ENCODE results near the gene NDUFB8. TPM values are rescaled to one million over a fixed set of nuclear protein-coding genes. Genes with fewer than 3 reads are reported as not detected.

Gene NDUFB8
- total and polyA plus RNA-seq, 2 of the 4 experiments (the other 2 are of a cell fraction) = 99.1 to 265 TPM

DNA sequence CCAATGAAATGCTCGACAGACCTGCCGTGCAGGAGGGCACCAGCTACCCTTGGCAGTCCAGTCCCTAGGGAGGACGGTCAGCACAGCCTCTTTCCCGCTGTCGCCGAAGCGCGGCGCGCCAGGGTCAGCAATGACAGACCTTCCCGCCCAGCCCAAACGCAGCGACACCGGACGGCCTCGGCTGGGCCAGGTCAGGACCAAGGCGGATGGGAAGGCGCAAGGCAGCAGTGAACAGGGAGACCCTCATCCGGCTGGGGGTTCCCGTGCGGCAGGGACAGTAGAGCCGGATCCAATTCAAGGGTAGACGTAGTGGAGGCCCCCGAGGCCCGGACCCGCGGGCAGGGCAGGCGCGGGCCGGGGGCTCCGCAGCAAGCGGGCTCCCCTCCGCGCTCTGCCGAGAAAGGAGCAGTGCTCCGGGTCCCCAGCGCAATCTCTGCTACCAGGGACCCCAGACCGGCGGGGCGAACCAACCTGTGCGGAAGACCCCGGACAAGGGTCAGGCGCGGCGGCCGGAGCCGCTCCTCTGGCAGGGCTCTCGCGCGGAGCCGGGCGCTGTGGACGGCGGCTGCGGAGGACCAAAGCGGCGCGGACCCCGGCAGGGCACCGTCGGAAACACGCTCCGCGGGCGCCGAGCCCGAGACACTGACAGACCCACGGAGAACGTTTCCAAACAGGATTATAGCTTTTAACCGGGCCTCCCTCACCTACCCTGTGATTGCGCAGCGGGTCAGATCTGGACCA lies 10.2 kb downstream of the NDUFB8 start, which contains the start of gene SEC31B:
Gene SEC31B (minus strand): TSS at position 551 of the 741 bp plus-strand sequence. CDS start 2,909 bp downstream, outside the sequence.
- Histone ChIP-seq H3K79me1 (ENCODE audit: low read depth in 1 of 2, low read length in 2 of 2) (peaks cover 0 to 2% of the 10 kb centered on the region in 2 experiments; a peak in 1 of 4 replicates), H2AK5ac (ENCODE audit: low read depth, low read length) (no peak within 1 kb of the TSS), H2BK120ac (ENCODE audit: low read depth, low read length) (peak within 1 kb of the TSS; percentile 6; the same call in 1 of the 2 replicates), H4K5ac (ENCODE audit: low read depth, low read length) (no peak within 1 kb of the TSS), H3K56ac (ENCODE audit: extremely low read depth, insufficient read depth, low read length) (no peak within 1 kb of the TSS), H4K91ac (ENCODE audit: insufficient read depth, low read depth, low read length) (no peak within 1 kb of the TSS), H2BK20ac (ENCODE audit: low read depth, low read length) (no peak within 1 kb of the TSS), H3K4me3 (ENCODE audit: insufficient read depth, low read depth, low read length) (peak within 1 kb of the TSS; percentile 10; the same call in 1 of the 2 replicates), H2AK9ac (replicated peaks; ENCODE audit: low read depth, low read length, poor library complexity) (no peak within 1 kb of the TSS), H4K20me1 (ENCODE audit: insufficient read depth, low read length) (no peaks in the 10 kb centered on the region), H3K14ac (replicated peaks; ENCODE audit: low read depth, low read length) (no peak within 1 kb of the TSS), H2BK15ac (ENCODE audit: low read depth, low read length) (no peak within 1 kb of the TSS), H3K27me3 (ENCODE audit: control insufficient read depth, insufficient read depth, low read length) (no peaks in the 10 kb centered on the region), H3K4me2 (ENCODE audit: low read depth, low read length) (peak within 1 kb of the TSS; percentile 67), H3K9me3 (ENCODE audit: control insufficient read depth, insufficient read depth, low read length) (no peaks in the 10 kb centered on the region), H3K4ac (ENCODE audit: low read depth, low read length) (no peak within 1 kb of the TSS), H3K9ac (ENCODE audit: low read depth, low read length) (no peak within 1 kb of the TSS), H2AFZ (replicated peaks; ENCODE audit: low read length, poor library complexity) (peak within 1 kb of the TSS; percentile 84), H3K27ac (ENCODE audit: insufficient read depth, low read length) (no peak within 1 kb of the TSS), H2BK5ac (ENCODE audit: low read depth, low read length, poor library complexity, severe bottlenecking) (no peak within 1 kb of the TSS), H4K8ac (ENCODE audit: low read depth in 2 of 2, low read length in 2 of 2) (0 out of 4 replicates have a peak within 1 kb of the TSS, but pooled peaks of 1 of the 2 experiments have one; percentile 23), H3K23ac (ENCODE audit: low read depth, low read length) (peak within 1 kb of the TSS; percentile 52; the same call in 1 of the 2 replicates), H3K18ac (ENCODE audit: low read depth, low read length) (no peak within 1 kb of the TSS), H3K4me1 (ENCODE audit: control insufficient read depth, insufficient read depth, low read length) (peaks cover 5% of the 10 kb centered on the region; the same call in 1 of the 2 replicates), H3K36me3 (ENCODE audit: control insufficient read depth, insufficient read depth, low read length) (peaks cover 12% of the 10 kb centered on the region), H3K9me1 (ENCODE audit: insufficient read depth, low read length) (0 out of 2 replicates have a peak, but pooled peaks cover 3% of the 10 kb centered on the region)
- TF ChIP-seq RFX5 (IDR thresholded peaks at IDR 0.05; ENCODE audit: low read depth, low read length) (no peak), MAFK (IDR thresholded peaks at IDR 0.05; ENCODE audit: low read depth, low read length) (no peak), MXI1 (IDR thresholded peaks at IDR 0.05; ENCODE audit: borderline replicate concordance, low read depth, low read length) (no peak), NFE2L2 (IDR thresholded peaks at IDR 0.05; ENCODE audit: low read depth, low read length) (no peak), BHLHE40 (IDR thresholded peaks at IDR 0.05; ENCODE audit: low read depth, low read length) (no peak)
- in situ Hi-C loops (cut with MboI; ENCODE audit: low sequenced_read_pairs) = no loop called here
- DNase-seq (no peak), ATAC-seq (ENCODE audit: low read depth) (peak; percentile 48)
- dilution Hi-C loops (cut with HindIII; ENCODE audit: low sequenced_read_pairs, unreplicated experiment) = no loop called here
- intact Hi-C loops (cut with micrococcal nuclease) = loop anchor here (5.0 kb wide), 1 partner anchor 358 kb away; no protein-coding TSS in a partner anchor
- no TSS peak for BruUV-seq (replicated peaks)
- 9% methylated on average over 7 of the region's 72 CpGs; no CpG with 5 or more reads in 1 of the 2 experiments for WGBS, 2 experiments (ENCODE audit: extremely low coverage in 2 of 2, insufficient read length in 1 of 2)
- POLR2A ChIA-PET (ENCODE audit: unreplicated experiment) = interaction anchor here (1.1 kb wide), 1 partner anchor 364 kb away, joined by 3 read pairs; no protein-coding TSS in a partner anchor
- CTCF ChIA-PET = interaction anchor here (0.6 to 2.0 kb wide), 21 partner anchors 8 to 496 kb away, joined by 3 to 25 read pairs (median 3); partner anchors contain the start of genes HIF1AN and NDUFB8

All from IMR-90 (cell line).